HG03558 (cell line): ENCODE results near the gene PLXDC1.

Source experiments
- ATAC-seq: cut with Tn5 transposase; IDR thresholded peaks from one replicate; pipeline ENCODE4 v1.9.1; 2021; ENCODE audit warnings: moderate number of reproducible peaks; ENCODE audit not compliant: unreplicated experiment; ENCODE audit errors: extremely low read depth

PLXDC1 gene

GRCh38 chr17:39151150-39151942, at the start of gene PLXDC1:
PLXDC1 (minus strand) TSS chr17:39151637; CDS start chr17:39151437, 200 bp downstream.
- ATAC-seq, result no peak

GRCh38 chr17:39200957-39201510, 49.6 kb upstream of the PLXDC1 start:
- ATAC-seq, result no peak

- ATAC-seq, result peak; percentile 40
Measured at GRCh38 chr17:39200070-39200879, 48.8 kb upstream of the PLXDC1 start, which contains the start of gene RPL19. RPL19 (plus strand) TSS chr17:39200283; CDS start chr17:39200345, 62 bp downstream.

GRCh38 chr17:39199820-39200069, 48.3 kb upstream of the PLXDC1 start:
- ATAC-seq, result peak; percentile 46

- no peak for ATAC-seq
Measured at GRCh38 chr17:39198186-39198566, 46.7 kb upstream of the PLXDC1 start.

- ATAC-seq, result no peak
Measured at GRCh38 chr17:39197380-39198185, 46.1 kb upstream of the PLXDC1 start, which contains the start of gene CACNB1. CACNB1 (minus strand) TSS chr17:39197669; CDS start chr17:39197495, 174 bp downstream.

- no peak for ATAC-seq
Measured at GRCh38 chr17:39196808-39197291, 45.4 kb upstream of the PLXDC1 start.

- no peak for ATAC-seq
Measured at GRCh38 chr17:39196241-39196807, 44.9 kb upstream of the PLXDC1 start.

GRCh38 chr17:39195568-39196160, 44.2 kb upstream of the PLXDC1 start:
- no peak for ATAC-seq

- ATAC-seq, result no peak
Measured at GRCh38 chr17:39194985-39195524, 43.6 kb upstream of the PLXDC1 start.

- ATAC-seq, result no peak
Measured at GRCh38 chr17:39194089-39194984, 42.9 kb upstream of the PLXDC1 start.

- ATAC-seq, result no peak
Measured at GRCh38 chr17:39193346-39193745, 41.9 kb upstream of the PLXDC1 start.

- no peak for ATAC-seq
Measured at GRCh38 chr17:39192901-39193300, 41.5 kb upstream of the PLXDC1 start.

GRCh38 chr17:39191750-39192510, 40.5 kb upstream of the PLXDC1 start:
- no peak for ATAC-seq

GRCh38 chr17:39187152-39187830, 35.9 kb upstream of the PLXDC1 start:
- no peak for ATAC-seq

- ATAC-seq, result no peak
Measured at GRCh38 chr17:39186481-39187002, 35.1 kb upstream of the PLXDC1 start.

GRCh38 chr17:39183720-39184119, 32.3 kb upstream of the PLXDC1 start:
- ATAC-seq, result no peak
